BLaER1 treated with 17β-estradiol and CSF1 and Interleukin-3, amounts not matched to agents 10 nM and 100 nM (cell line): ENCODE measurements around the gene FLVCR1.
"Not testable (repeated sequence)": the region's sequence is repeated elsewhere in the genome, so short reads cannot be mapped to it uniquely, and the experiment has no call there.

Source experiments
- H3K27ac ChIP-seq, 11 experiments: shearing (Covaris generic); formaldehyde crosslinking; 2 replicates each; pipeline ENCODE4 v1.8.1; 2022
- H3K27me3 ChIP-seq, 11 experiments: shearing (Covaris generic); formaldehyde crosslinking; 2 replicates each; pipeline ENCODE4 v1.8.1; 2022
- H3K36me3 ChIP-seq, 11 experiments: shearing (Covaris generic); formaldehyde crosslinking; 2 replicates each; pipeline ENCODE4 v1.8.1; 2022
- H3K4me1 ChIP-seq, 10 experiments: shearing (Covaris generic); formaldehyde crosslinking; 2 replicates each; pipeline ENCODE4 v1.8.1; 2022
- H3K4me2 ChIP-seq, 11 experiments: shearing (Covaris generic); formaldehyde crosslinking; 2 replicates each; pipeline ENCODE4 v1.8.1; 2022
- H3K4me3 ChIP-seq, 10 experiments: shearing (Covaris generic); formaldehyde crosslinking; 2 replicates each; pipeline ENCODE4 v1.8.1; 2022
- H3K9ac ChIP-seq, 11 experiments: shearing (Covaris generic); formaldehyde crosslinking; 2 replicates each; pipeline ENCODE4 v1.8.1; 2022
- H3K9me3 ChIP-seq, 11 experiments: shearing (Covaris generic); formaldehyde crosslinking; replicated peaks in 1 of 11; 2 replicates each; pipeline ENCODE4 v1.8.1; 2022
- H4K20me1 ChIP-seq, 11 experiments: shearing (Covaris generic); formaldehyde crosslinking; 2 replicates each; pipeline ENCODE4 v1.8.1; 2022
- Cebpa-rat ChIP-seq, 11 experiments: shearing (Covaris generic); IDR thresholded peaks; 2 replicates each; pipeline ENCODE4 v1.8.1; 2022

The FLVCR1 gene

DNA sequence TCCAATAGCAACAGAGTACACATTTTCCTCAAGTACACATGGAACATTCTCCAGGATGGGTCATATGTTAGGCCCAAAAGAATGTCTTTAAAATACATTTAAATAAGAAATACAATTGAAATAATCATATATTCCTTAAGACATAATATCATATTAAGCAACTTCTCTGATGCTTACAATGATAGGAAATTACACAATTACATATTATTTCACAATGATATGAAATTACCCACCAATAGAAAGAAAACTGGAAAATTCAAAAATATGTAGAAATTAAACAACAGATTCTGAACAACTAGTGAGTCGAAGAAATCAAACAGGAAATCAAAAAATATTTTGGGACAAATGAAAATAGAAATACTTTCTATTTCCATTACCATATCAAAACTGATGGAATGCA, 45.6 kb downstream of the FLVCR1 start:
- peaks cover 18 to 38% (median 32%) of the 10 kb centered on the region in 11 experiments for H3K36me3 ChIP-seq
- H3K27me3 ChIP-seq = no peaks in the 10 kb centered on the region
- no peak overlapping the region for H3K27ac ChIP-seq
- H3K4me2 ChIP-seq = no peak overlapping the region
- H3K9me3 ChIP-seq = peaks cover 41 to 61% (median 47%) of the 10 kb centered on the region in 11 experiments
- H4K20me1 ChIP-seq = no peaks in the 10 kb centered on the region
- no peak for TF ChIP-seq Cebpa-rat (IDR thresholded peaks at IDR 0.05)
- H3K4me3 ChIP-seq = no peak overlapping the region
- H3K4me1 ChIP-seq = peaks cover 0 to 1% (median 0%) of the 10 kb centered on the region in 10 experiments; a peak in 2 of 20 replicates
- H3K9ac ChIP-seq = no peak overlapping the region

DNA sequence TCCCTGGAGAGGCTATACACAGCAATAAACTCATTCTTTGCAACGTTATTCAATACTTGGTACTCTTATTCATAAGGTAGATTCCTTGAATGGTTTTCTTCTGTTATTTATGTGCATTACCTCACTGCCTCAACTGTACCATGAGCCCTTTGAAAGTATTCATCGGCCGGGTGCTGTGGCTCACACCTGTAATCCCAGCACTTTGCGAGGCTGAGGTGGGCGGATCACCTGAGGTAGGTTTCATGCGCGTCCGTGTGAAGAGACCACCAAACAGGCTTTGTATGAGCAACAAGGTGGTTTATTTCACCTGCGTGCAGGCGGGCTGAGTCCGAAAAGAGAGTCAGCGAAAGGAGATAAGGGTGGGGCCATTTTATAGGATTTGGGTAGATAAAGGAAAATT, 50.0 kb downstream of the FLVCR1 start:
- not testable (repeated sequence) for H4K20me1 ChIP-seq, H3K4me2 ChIP-seq, H3K4me3 ChIP-seq, H3K27me3 ChIP-seq, H3K9ac ChIP-seq, H3K27ac ChIP-seq, H3K4me1 ChIP-seq, H3K36me3 ChIP-seq
- H3K9me3 ChIP-seq = peaks cover 5 to 24% (median 9%) of the 10 kb centered on the region in 11 experiments; a peak in 19 of 22 replicates

DNA sequence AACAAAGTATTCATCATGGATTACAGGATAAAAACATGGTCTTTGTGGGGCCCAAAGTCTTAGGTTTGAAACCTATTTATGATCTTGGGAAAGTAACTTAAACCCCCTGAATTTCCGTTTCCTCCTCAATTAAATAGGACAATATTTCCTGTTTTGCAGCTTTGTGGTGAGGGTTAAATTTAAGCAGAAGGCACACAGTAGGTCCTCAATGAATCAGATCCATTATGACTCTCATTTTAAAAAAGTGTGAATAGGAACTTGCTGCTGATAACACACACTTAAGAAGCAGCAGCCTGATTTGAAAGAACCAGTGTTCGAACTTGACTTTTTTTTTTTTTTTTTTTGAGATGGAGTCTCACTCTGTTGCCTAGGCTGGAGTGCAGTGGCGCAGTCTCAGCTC, 50.9 kb downstream of the FLVCR1 start:
- Histone ChIP-seq H3K9me3 (peaks cover 0 to 19% (median 6%) of the 10 kb centered on the region in 11 experiments; a peak in 12 of 22 replicates), H3K27ac (no peak overlapping the region), H3K36me3 (no peaks in the 10 kb centered on the region), H3K4me3 (no peak overlapping the region), H4K20me1 (no peaks in the 10 kb centered on the region), H3K9ac (no peak overlapping the region), H3K4me2 (peak overlapping the region in 2 of 11 experiments; percentile 25 to 30; a peak in 2 of 22 replicates), H3K27me3 (no peaks in the 10 kb centered on the region), H3K4me1 (peaks cover 0 to 5% (median 0%) of the 10 kb centered on the region in 10 experiments; a peak in 3 of 20 replicates)
- TF ChIP-seq Cebpa-rat (IDR thresholded peaks at IDR 0.05) = no peak

DNA sequence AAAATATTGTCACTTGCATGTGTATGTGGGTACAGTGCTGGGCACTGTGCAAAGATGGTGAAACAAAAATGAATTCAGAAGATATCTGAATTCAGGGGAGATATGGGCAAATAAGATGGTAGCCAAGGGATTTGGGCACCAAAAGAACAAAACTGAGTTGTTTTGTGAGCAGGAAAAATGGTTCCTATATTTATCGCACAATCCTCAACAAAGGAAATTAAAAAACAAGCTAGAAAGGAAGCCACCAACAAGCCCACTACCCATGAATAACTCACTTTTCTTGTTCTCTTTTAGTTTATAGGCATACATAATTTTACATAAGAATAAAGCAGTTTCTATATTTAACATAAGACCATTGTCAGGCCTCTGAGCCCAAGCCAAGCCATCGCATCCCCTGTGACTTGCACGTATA, 51.6 kb downstream of the FLVCR1 start:
- Histone ChIP-seq H3K9ac (no peak overlapping the region), H3K9me3 (peaks cover 0 to 15% (median 6%) of the 10 kb centered on the region in 11 experiments; a peak in 12 of 22 replicates), H3K4me1 (peaks cover 0 to 5% (median 0%) of the 10 kb centered on the region in 10 experiments; a peak in 3 of 20 replicates), H3K36me3 (no peaks in the 10 kb centered on the region), H3K4me3 (no peak overlapping the region), H4K20me1 (no peaks in the 10 kb centered on the region), H3K27ac (no peak overlapping the region), H3K4me2 (no peak overlapping the region; a peak in 1 of 22 replicates), H3K27me3 (no peaks in the 10 kb centered on the region)
- no peak for TF ChIP-seq Cebpa-rat (IDR thresholded peaks at IDR 0.05)

DNA sequence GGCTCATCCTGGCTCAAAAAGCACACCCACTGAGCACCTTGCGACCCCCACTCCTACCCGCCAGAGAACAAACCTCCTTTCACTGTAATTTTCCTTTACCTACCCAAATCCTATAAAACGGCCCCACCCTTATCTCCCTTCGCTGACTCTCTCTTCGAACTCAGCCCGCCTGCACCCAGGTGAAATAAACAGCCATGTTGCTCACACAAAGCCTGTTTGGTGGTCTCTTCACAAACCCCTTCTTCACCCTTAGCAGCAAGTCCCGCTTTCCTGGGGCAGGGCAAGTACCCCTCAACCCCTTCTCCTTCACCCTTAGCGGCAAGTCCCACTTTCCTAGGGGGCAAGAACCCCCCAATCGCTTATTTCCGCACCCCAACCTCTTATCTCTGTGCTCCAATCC, 52.1 kb downstream of the FLVCR1 start:
- H3K27ac ChIP-seq, H3K4me3 ChIP-seq, H3K4me2 ChIP-seq, H3K9me3 ChIP-seq, H3K27me3 ChIP-seq, H3K36me3 ChIP-seq, H3K9ac ChIP-seq, H3K4me1 ChIP-seq, H4K20me1 ChIP-seq: not testable (repeated sequence)

DNA sequence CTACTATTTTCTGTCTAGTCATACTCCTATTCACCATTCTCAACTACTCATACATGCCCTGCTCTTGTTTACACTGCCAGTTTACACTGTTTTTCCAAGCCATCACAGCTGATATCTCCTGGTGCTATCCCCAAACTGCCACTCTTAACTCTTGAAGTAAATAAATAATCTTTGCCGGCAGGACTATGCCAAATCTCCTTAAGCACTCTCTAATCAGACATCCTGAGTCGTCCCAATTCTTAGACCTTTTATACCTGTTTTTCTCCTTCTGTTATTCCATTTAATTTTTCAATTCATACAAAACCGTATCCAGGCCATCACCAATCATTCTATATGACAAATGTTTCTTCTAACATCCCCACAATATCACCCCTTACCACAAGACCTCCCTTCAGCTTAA, 55.6 kb downstream of the FLVCR1 start:
- not testable (repeated sequence) for H3K27ac ChIP-seq, H3K4me3 ChIP-seq, H3K4me2 ChIP-seq, H3K36me3 ChIP-seq, H3K9ac ChIP-seq, H4K20me1 ChIP-seq, H3K9me3 ChIP-seq, H3K27me3 ChIP-seq
- peaks cover 7 to 17% (median 13%) of the 10 kb centered on the region in 10 experiments; a peak in 19 of 20 replicates for H3K4me1 ChIP-seq

DNA sequence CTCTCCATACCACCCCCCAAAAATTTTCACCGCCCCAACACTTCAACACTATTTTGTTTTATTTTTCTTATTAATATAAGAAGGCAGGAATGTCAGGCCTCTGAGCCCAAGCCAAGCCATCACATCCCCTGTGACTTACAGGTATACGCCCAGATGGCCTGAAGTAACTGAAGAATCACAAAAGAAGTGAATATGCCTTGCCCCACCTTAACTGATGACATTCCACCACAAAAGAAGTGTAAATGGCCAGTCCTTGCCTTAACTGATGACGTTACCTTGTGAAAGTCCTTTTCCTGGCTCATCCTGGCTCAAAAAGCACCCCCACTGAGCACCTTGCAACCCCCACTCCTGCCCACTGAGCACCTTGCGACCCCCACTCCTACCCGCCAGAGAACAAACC, 56.0 kb downstream of the FLVCR1 start:
- not testable (repeated sequence) for H3K27ac ChIP-seq, H3K9ac ChIP-seq, H3K36me3 ChIP-seq, H3K9me3 ChIP-seq, H3K4me3 ChIP-seq, H4K20me1 ChIP-seq, H3K4me2 ChIP-seq, H3K27me3 ChIP-seq
- H3K4me1 ChIP-seq = peaks cover 7 to 17% (median 13%) of the 10 kb centered on the region in 10 experiments; a peak in 18 of 20 replicates

DNA sequence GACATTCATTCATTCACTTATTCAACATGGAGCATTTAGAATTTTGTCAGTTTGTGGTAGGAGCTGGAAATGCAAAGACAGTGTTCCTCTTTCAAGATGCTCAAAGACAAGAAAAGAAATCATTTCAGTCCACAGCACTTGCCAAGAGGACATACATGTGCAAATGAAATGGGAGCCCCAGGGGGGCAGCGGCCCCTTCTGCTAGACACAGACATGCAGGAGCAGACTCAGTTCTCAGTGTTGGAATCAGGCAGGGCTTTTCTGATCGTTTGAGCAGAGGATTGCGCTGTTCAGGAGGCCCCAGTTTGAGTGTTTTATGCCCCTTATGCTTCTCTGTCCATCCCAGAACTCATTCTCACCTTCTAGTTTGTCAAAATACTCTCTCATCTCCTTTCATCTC, 56.7 kb downstream of the FLVCR1 start:
- Histone ChIP-seq H3K4me3 (no peak overlapping the region), H3K9me3 (no peaks in the 10 kb centered on the region), H3K27ac (no peak overlapping the region), H3K36me3 (no peaks in the 10 kb centered on the region), H3K4me2 (no peak overlapping the region), H3K9ac (no peak overlapping the region), H3K27me3 (no peaks in the 10 kb centered on the region), H4K20me1 (no peaks in the 10 kb centered on the region), H3K4me1 (peaks cover 7 to 17% (median 13%) of the 10 kb centered on the region in 10 experiments; a peak in 18 of 20 replicates)
- TF ChIP-seq Cebpa-rat (IDR thresholded peaks at IDR 0.05) = no peak

DNA sequence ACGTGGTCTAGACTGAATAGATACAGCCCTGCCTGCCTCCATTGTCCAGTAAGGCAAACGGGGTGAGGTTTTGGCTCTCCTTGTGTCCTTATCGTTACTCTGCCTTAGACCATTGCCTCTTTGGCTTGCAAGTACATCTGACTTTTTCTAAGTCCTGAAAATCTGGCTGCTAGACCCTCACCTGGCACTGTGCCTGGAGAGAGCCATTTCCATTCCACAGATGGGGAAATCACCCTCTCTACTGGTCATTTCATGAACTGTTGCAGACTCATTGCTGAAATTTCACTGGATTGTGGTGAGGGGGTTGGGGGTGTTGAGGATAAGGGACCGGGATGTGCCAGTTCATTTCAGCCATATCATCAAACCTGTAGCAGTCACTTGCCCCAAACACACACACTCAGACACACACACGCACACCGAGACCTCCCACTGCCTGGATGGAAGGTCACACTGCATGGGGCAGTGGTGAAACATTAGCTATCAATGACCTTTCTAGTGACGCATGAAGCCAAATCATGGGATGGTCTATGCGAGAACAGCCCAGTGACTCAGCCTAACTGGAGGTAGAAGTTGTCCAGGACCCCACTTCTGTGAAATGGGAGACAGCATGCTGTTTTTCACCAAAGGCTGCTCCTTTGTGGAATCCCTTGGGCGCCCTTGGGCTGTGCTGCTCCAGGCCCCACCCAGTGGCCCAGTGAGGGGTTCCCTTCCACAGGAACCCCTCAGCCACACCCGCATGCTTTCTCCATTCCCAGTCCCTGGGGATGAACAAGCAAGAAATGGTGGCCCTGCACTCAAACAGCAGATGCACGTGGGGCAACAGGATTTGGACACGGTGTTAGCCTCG, 57.4 kb downstream of the FLVCR1 start:
- H3K27me3 ChIP-seq = no peaks in the 10 kb centered on the region
- H3K4me3 ChIP-seq = no peak overlapping the region
- no peaks in the 10 kb centered on the region for H4K20me1 ChIP-seq
- H3K36me3 ChIP-seq = no peaks in the 10 kb centered on the region
- no peak overlapping the region for H3K27ac ChIP-seq
- H3K4me2 ChIP-seq = peak overlapping the region in 4 of 11 experiments; percentile 57 to 75 (median 70); a peak in 6 of 22 replicates
- no peaks in the 10 kb centered on the region for H3K9me3 ChIP-seq
- H3K9ac ChIP-seq = no peak overlapping the region
- TF ChIP-seq Cebpa-rat (IDR thresholded peaks at IDR 0.05) = no peak
- H3K4me1 ChIP-seq = peaks cover 7 to 17% (median 13%) of the 10 kb centered on the region in 10 experiments; a peak in 18 of 20 replicates
